K562 (cell line): ENCODE results near the gene ZBTB9. TPM values are rescaled to one million over a fixed set of nuclear protein-coding genes. Genes with fewer than 3 reads are reported as not detected.

Experiments
- BCLAF1 ChIP-seq, 2 experiments: fragments of 450-650 bp in 1 of 2; IDR thresholded peaks; 2 replicates each; pipeline ENCODE4 v1.6.1; 2011 to 2017; ENCODE audit warnings: low read depth in 2 of 2, antibody characterized with exemption in 1 of 2, borderline replicate concordance in 1 of 2, low read length in 1 of 2, mild to moderate bottlenecking in 1 of 2, mixed read lengths in 1 of 2; ENCODE audit not compliant: control insufficient read depth in 1 of 2
- CBX1 ChIP-seq: sonication (generic); IDR thresholded peaks from 2 replicates; pipeline ENCODE4 v1.6.1; 2016; ENCODE audit warnings: antibody characterized with exemption, low read depth, mild to moderate bottlenecking
- CEBPZ ChIP-seq: fragments of 150-350 bp; IDR thresholded peaks from 2 replicates; pipeline ENCODE4 v1.6.1; 2014; ENCODE audit warnings: low read depth, mild to moderate bottlenecking, low read length, borderline replicate concordance
- ESRRA ChIP-seq: fragments of 450-650 bp; IDR thresholded peaks from 2 replicates; pipeline ENCODE4 v1.6.1; 2014; ENCODE audit warnings: low read depth, mild to moderate bottlenecking, moderate library complexity, borderline replicate concordance
- ETS1 ChIP-seq: conservative IDR thresholded peaks from 2 replicates; pipeline ENCODE4 v1.6.1; 2011; ENCODE audit warnings: low read depth, mild to moderate bottlenecking, low read length; ENCODE audit not compliant: control insufficient read depth
- FOS ChIP-seq: IDR thresholded peaks from 3 replicates; pipeline ENCODE4 v1.6.1; 2011; ENCODE audit not compliant: insufficient read length; ENCODE audit errors: extremely low read depth
- HEY1 ChIP-seq: fragments of 250-450 bp; sonication (Bioruptor Pico); IDR thresholded peaks from 2 replicates; pipeline ENCODE4 v1.5.0; 2020; ENCODE audit warnings: mild to moderate bottlenecking, moderate library complexity, borderline replicate concordance
- JUN ChIP-seq, 2 experiments: sonication (generic) in 1 of 2; formaldehyde crosslinking in 1 of 2; IDR thresholded peaks; 2 replicates each; pipeline versions ENCODE4 v1.6.1 to v1.8.0; 2012 to 2022; ENCODE audit warnings: borderline replicate concordance in 2 of 2, mild to moderate bottlenecking in 2 of 2, improper control_type of control experiment in 1 of 2, low read depth in 1 of 2, low read length in 1 of 2, missing genetic modification reagents in 1 of 2
- NFE2 ChIP-seq: IDR thresholded peaks from 2 replicates; pipeline ENCODE4 v1.6.1; 2014; ENCODE audit warnings: antibody characterized with exemption, low read depth
- NR2C2 ChIP-seq, 2 experiments: fragments of 200-800 bp in 1 of 2; sonication (Bioruptor generic) in 1 of 2; sonication (generic) in 1 of 2; formaldehyde crosslinking in 1 of 2; IDR thresholded peaks; 2 replicates each; pipeline versions ENCODE4 v1.6.1 to v1.8.0; 2016 to 2022; ENCODE audit warnings: mild to moderate bottlenecking in 1 of 2, missing compliant biosample characterization in 1 of 2, missing genetic modification characterization in 1 of 2, missing genetic modification reagents in 1 of 2
- PATZ1 ChIP-seq: fragments of 250-450 bp; sonication (Bioruptor Pico); IDR thresholded peaks from 2 replicates; pipeline ENCODE4 v1.5.0; 2020; ENCODE audit warnings: mild to moderate bottlenecking, borderline replicate concordance
- RNF2 ChIP-seq: sonication (generic); IDR thresholded peaks from 2 replicates; pipeline ENCODE4 v1.6.1; 2016
- SMARCC2 ChIP-seq: fragments of 450-650 bp; IDR thresholded peaks from 2 replicates; pipeline ENCODE4 v1.6.1; 2017; ENCODE audit warnings: antibody characterized with exemption, moderate library complexity, mild to moderate bottlenecking, low read depth
- ZBED1 ChIP-seq: IDR thresholded peaks from 2 replicates; pipeline ENCODE4 v1.6.1; 2014
- ZNF263 ChIP-seq: sonication (generic); formaldehyde crosslinking; IDR thresholded peaks from 2 replicates; pipeline ENCODE4 v1.8.0; 2022; ENCODE audit warnings: mild to moderate bottlenecking, missing genetic modification reagents, borderline replicate concordance
- ZSCAN29 ChIP-seq: fragments of 450-650 bp; IDR thresholded peaks from 2 replicates; pipeline ENCODE4 v1.6.1; 2017
- polyA plus RNA-seq, 8 experiments: library from polyadenylated mRNA; depleted of rRNA in 4 of 8; stranded (reverse) in 5 of 8; unstranded in 3 of 8; fragments of >200 nt; fragmentation: Nextera tagmentation in 2 of 8; fragmentation: Illumina TruSeq in 1 of 8; extraction: Ambion mirVana in 2 of 8; extraction: Trizol in 1 of 8; gene quantifications; 2 replicates each; pipeline versions ENCODE4 v1.2.1 to v1.2.3, GENCODE V29; 2011 to 2014; ENCODE audit warnings: inconsistent platforms in 1 of 8, missing spikeins in 1 of 8
- total RNA-seq, 7 experiments: library from RNA; depleted of rRNA in 6 of 7; stranded (reverse); fragments of >200 nt in 6 of 7; fragmentation: Illumina TruSeq in 2 of 7; extraction: Trizol in 2 of 7; gene quantifications; 2 replicates each; pipeline versions ENCODE4 v1.2.1 to v1.2.3, GENCODE V29; 2011 to 2021; ENCODE audit warnings: low replicate concordance in 1 of 7

Gene ZBTB9
- total and polyA plus RNA-seq, 9 of the 15 experiments (the other 6 are each of a cell fraction or from before 2014, with no cell fraction given): 1.9 to 19.5 (median 10.4) TPM

GRCh38 chr6:33420491-33421343 lies 33.7 kb upstream of the ZBTB9 start (continued):
- TF ChIP-seq PATZ1 (CRISPR knock-in tag) (no peak), ZBED1 (no peak), ESRRA (no peak), ETS1 (no peak), CEBPZ (no peak), RNF2 (0 out of 2 replicates have a peak, but pooled peaks have one; percentile 41), FOS (no peak), CBX1 (peak; percentile 30; the same call in 1 of the 2 replicates), SMARCC2 (no peak), ZSCAN29 (no peak), NFE2 (no peak), ZNF263 (CRISPR knock-in tag) (no peak), BCLAF1 (IDR thresholded peaks at IDR 0.05; ENCODE audit: borderline replicate concordance in 1 of 2, control insufficient read depth in 1 of 2, low read depth in 2 of 2, low read length in 1 of 2) (peak in 1 of 2 experiments; percentile 93; a peak in 2 of 4 replicates), HEY1 (no peak), JUN (IDR thresholded peaks at IDR 0.05; ENCODE audit: borderline replicate concordance, low read depth, low read length) (no peak), JUN (CRISPR knock-in tag; IDR thresholded peaks at IDR 0.05; ENCODE audit: borderline replicate concordance) (no peak), NR2C2 (CRISPR knock-in tag; IDR thresholded peaks at IDR 0.05) (no peak), NR2C2 (tag; IDR thresholded peaks at IDR 0.05) (no peak)
